Sigmoid colon (tissue), 7 donors: Measurements from ENCODE around the gene PRKAA1. TPM values are rescaled to one million over a fixed set of nuclear protein-coding genes. Genes with fewer than 3 reads are reported as not detected.
"Not testable (repeated sequence)": the region's sequence is repeated elsewhere in the genome, so short reads cannot be mapped to it uniquely, and the experiment has no call there.

Source experiments
- DNase-seq: peaks from one replicate; pipeline ENCODE4 v3.0.0-alpha.2; 2019
- H3K27ac ChIP-seq, 4 donors: fragments of 200-600 bp; sonication (generic); one replicate each; pipeline ENCODE4 v1.5.1; 2016 to 2019; ENCODE audit warnings: mild to moderate bottlenecking in 1 of 4
- H3K27me3 ChIP-seq, 3 donors: fragments of 200-600 bp; sonication (generic); one replicate each; pipeline ENCODE4 v1.5.1; 2019; ENCODE audit warnings: mild to moderate bottlenecking in 1 of 3
- H3K36me3 ChIP-seq, 4 donors: fragments of 200-600 bp; sonication (generic); one replicate each; pipeline ENCODE4 v1.5.1; 2016 to 2019
- H3K4me1 ChIP-seq, 4 donors: fragments of 200-600 bp; sonication (generic); one replicate each; pipeline ENCODE4 v1.5.1; 2017 to 2019
- H3K4me3 ChIP-seq, 4 donors: fragments of 200-600 bp; sonication (generic); one replicate each; pipeline ENCODE4 v1.5.1; 2017 to 2019; ENCODE audit warnings: mild to moderate bottlenecking in 2 of 4, moderate library complexity in 1 of 4
- H3K9me3 ChIP-seq, 4 donors: fragments of 200-600 bp in 3 of 4; sonication (generic) in 3 of 4; one replicate each; pipeline versions ENCODE4 v1.5.1 to v1.6.1; 2013 to 2019
- CTCF ChIP-seq, 4 experiments: fragments of 450-650 bp in 3 of 4; fragments of 200-600 bp in 1 of 4; IDR thresholded peaks; one replicate each; pipeline ENCODE4 v1.5.1; 2016 to 2019; ENCODE audit warnings: antibody characterized with exemption in 4 of 4, mild to moderate bottlenecking in 3 of 4, moderate library complexity in 2 of 4
- EP300 ChIP-seq, 4 donors: sonication (generic); formaldehyde crosslinking; IDR thresholded peaks; one replicate each; pipeline ENCODE4 v1.6.1; 2017; ENCODE audit warnings: antibody characterized with exemption in 4 of 4
- POLR2A ChIP-seq, 2 donors: fragments of 450-650 bp; IDR thresholded peaks; one replicate each; pipeline ENCODE4 v1.6.1; 2016; ENCODE audit warnings: antibody characterized with exemption in 2 of 2, mild to moderate bottlenecking in 2 of 2, moderate library complexity in 2 of 2
- POLR2AphosphoS5 ChIP-seq, 4 donors: sonication (generic); formaldehyde crosslinking; IDR thresholded peaks; one replicate each; pipeline ENCODE4 v1.6.1; 2017; ENCODE audit warnings: antibody characterized with exemption in 4 of 4
- WGBS, 2 donors: extraction: QIAGEN DNeasy Blood & Tissue Kit; methylation state at CpG; one replicate each; pipeline ENCODE4 v1.1.7; 2013; 5-methylcytosine and 5-hydroxymethylcytosine counted together
- intact Hi-C: fragments of 100-400 bp; cut with DNase I; formaldehyde crosslinking; loops from one replicate; pipeline ENCODE4 v1.15.1; 2023
- polyA plus RNA-seq, 3 donors: library from polyadenylated mRNA; stranded (reverse); fragments of 200-250 nt; gene quantifications; one replicate each; pipeline ENCODE4 v1.2.3, GENCODE V29; 2013
- total RNA-seq, 4 donors: library from RNA; depleted of rRNA; stranded (reverse); fragments of >200 nt; gene quantifications; one replicate each; pipeline ENCODE4 v1.1.0, GENCODE V29; 2016
- donor health status: healthy with polysubstance abuse.
- donor health status: Bipolar disorder and iron deficiency.
- donor health status: healthy.

Gene PRKAA1
- total and polyA plus RNA-seq, 7 donors = 27.0 to 98.4 (median 63.4) TPM

GRCh38 chr5:40733434-40733833 lies 64.7 kb downstream of the PRKAA1 start:
- intact Hi-C loops = no loop called here
- H3K27me3 ChIP-seq = no peaks in the 10 kb centered on the region
- peaks cover 0 to 32% (median 28%) of the 10 kb centered on the region in 4 donors for H3K4me1 ChIP-seq
- TF ChIP-seq EP300 (IDR thresholded peaks at IDR 0.05) (no peak), CTCF (IDR thresholded peaks at IDR 0.05) (no peak), POLR2AphosphoS5 (IDR thresholded peaks at IDR 0.05) (no peak), POLR2A (IDR thresholded peaks at IDR 0.05) (no peak)
- H3K9me3 ChIP-seq = no peaks in the 10 kb centered on the region
- H3K27ac ChIP-seq = peak overlapping the region in 1 of 4 donors; percentile 3
- DNase-seq = no peak
- no peak overlapping the region for H3K4me3 ChIP-seq
- WGBS, 2 donors = 48 to 74% methylated on average over 2 of the region's 2 CpGs
- peaks cover 0 to under 1% (median 0%) of the 10 kb centered on the region in 4 donors for H3K36me3 ChIP-seq

- 93 to 95% methylated on average over 37 of the region's 37 CpGs for WGBS, 2 donors
- H3K36me3 ChIP-seq = peaks cover 0 to 40% (median 7%) of the 10 kb centered on the region in 4 donors
- H3K4me3 ChIP-seq, H3K4me1 ChIP-seq, H3K27me3 ChIP-seq, intact Hi-C loops, H3K9me3 ChIP-seq, DNase-seq, H3K27ac ChIP-seq: not testable (repeated sequence)
These were observed 75.7 kb downstream of the PRKAA1 start for GRCh38 chr5:40722497-40722911.

- H3K27me3 ChIP-seq = no peaks in the 10 kb centered on the region
- DNase-seq = no peak
- intact Hi-C loops = no loop called here
- H3K4me3 ChIP-seq = no peak overlapping the region
- peaks cover 0 to 3% (median 0%) of the 10 kb centered on the region in 4 donors for H3K4me1 ChIP-seq
- H3K36me3 ChIP-seq = peaks cover 0 to 45% (median 7%) of the 10 kb centered on the region in 4 donors
- no peak overlapping the region for H3K27ac ChIP-seq
- peaks cover 0 to 2% (median 0%) of the 10 kb centered on the region in 4 donors for H3K9me3 ChIP-seq
- no peak for TF ChIP-seq EP300 (IDR thresholded peaks at IDR 0.05)
- TF ChIP-seq POLR2A (IDR thresholded peaks at IDR 0.05) = no peak
- TF ChIP-seq CTCF (IDR thresholded peaks at IDR 0.05) = no peak
- TF ChIP-seq POLR2AphosphoS5 (IDR thresholded peaks at IDR 0.05) = no peak
These were observed 78.1 kb downstream of the PRKAA1 start for GRCh38 chr5:40720069-40720468.

- H3K27ac ChIP-seq = no peak overlapping the region
- peaks cover 0 to 7% (median 2%) of the 10 kb centered on the region in 4 donors for H3K4me1 ChIP-seq
- H3K27me3 ChIP-seq = no peaks in the 10 kb centered on the region
- no peak for DNase-seq
- intact Hi-C loops = no loop called here
- no peaks in the 10 kb centered on the region for H3K9me3 ChIP-seq
- no peak for TF ChIP-seq EP300 (IDR thresholded peaks at IDR 0.05)
- no peak for TF ChIP-seq POLR2AphosphoS5 (IDR thresholded peaks at IDR 0.05)
- TF ChIP-seq CTCF (IDR thresholded peaks at IDR 0.05) = no peak
- no peak for TF ChIP-seq POLR2A (IDR thresholded peaks at IDR 0.05)
- H3K36me3 ChIP-seq = peaks cover 0 to 30% (median 3%) of the 10 kb centered on the region in 4 donors
- no peak overlapping the region for H3K4me3 ChIP-seq
These were observed 80.9 kb downstream of the PRKAA1 start for GRCh38 chr5:40717281-40717680.

- intact Hi-C loops = no loop called here
- peaks cover 0 to 23% (median 3%) of the 10 kb centered on the region in 4 donors for H3K36me3 ChIP-seq
- no peak overlapping the region for H3K27ac ChIP-seq
- no peak for DNase-seq
- no peaks in the 10 kb centered on the region for H3K9me3 ChIP-seq
- no peak overlapping the region for H3K4me3 ChIP-seq
- 59 to 77% methylated on average over 2 of the region's 2 CpGs for WGBS, 2 donors
- TF ChIP-seq EP300 (IDR thresholded peaks at IDR 0.05) = no peak
- no peak for TF ChIP-seq POLR2A (IDR thresholded peaks at IDR 0.05)
- no peak for TF ChIP-seq CTCF (IDR thresholded peaks at IDR 0.05)
- no peak for TF ChIP-seq POLR2AphosphoS5 (IDR thresholded peaks at IDR 0.05)
- peaks cover 0 to 7% (median 2%) of the 10 kb centered on the region in 4 donors for H3K4me1 ChIP-seq
- no peaks in the 10 kb centered on the region for H3K27me3 ChIP-seq
These were observed 81.6 kb downstream of the PRKAA1 start for GRCh38 chr5:40716590-40716989.
